ENCODE measurements around the gene SLAMF1. TPM values are rescaled to one million over a fixed set of nuclear protein-coding genes. Genes with fewer than 3 reads are reported as not detected.

The SLAMF1 gene
- total RNA-seq, 2 donors from 2014 or later: 1.8 to 2.3 TPM

- Histone ChIP-seq H3K27ac (peak overlapping the region in 1 of 2 donors; percentile 48), H3K27me3 (replicated peaks; ENCODE audit: insufficient read depth) (no peaks in the 10 kb centered on the region), H3K9me3 (no peaks in the 10 kb centered on the region), H3K4me3 (peak overlapping the region; percentile 58), H3K4me1 (ENCODE audit: control insufficient read depth in 1 of 2, low read depth in 2 of 2) (no peaks in the 10 kb centered on the region), H3K36me3 (no peaks in the 10 kb centered on the region)
- TF ChIP-seq CTCF (IDR thresholded peaks at IDR 0.05): no peak
- ATAC-seq (ENCODE audit: insufficient number of reproducible peaks, low FRiP score, low read depth): no peak
- no peak for DNase-seq (ENCODE audit: low spot score)
Observed at GRCh38 chr1:160578525-160579191, 68.2 kb downstream of the SLAMF1 start.

- Histone ChIP-seq H3K4me1 (ENCODE audit: control insufficient read depth in 1 of 2, low read depth in 2 of 2) (no peaks in the 10 kb centered on the region), H3K27me3 (replicated peaks; ENCODE audit: insufficient read depth) (no peaks in the 10 kb centered on the region), H3K4me3 (peak overlapping the region; percentile 58), H3K36me3 (no peaks in the 10 kb centered on the region), H3K27ac (no peak overlapping the region), H3K9me3 (no peaks in the 10 kb centered on the region)
- no peak for ATAC-seq (ENCODE audit: insufficient number of reproducible peaks, low FRiP score, low read depth)
- no peak for TF ChIP-seq CTCF (IDR thresholded peaks at IDR 0.05)
- DNase-seq (ENCODE audit: low spot score): no peak
Observed at GRCh38 chr1:160578175-160578524, 68.7 kb downstream of the SLAMF1 start.

GRCh38 chr1:160577671-160578070, 69.2 kb downstream of the SLAMF1 start:
- Histone ChIP-seq H3K4me1 (ENCODE audit: control insufficient read depth in 1 of 2, low read depth in 2 of 2) (no peaks in the 10 kb centered on the region), H3K9me3 (no peaks in the 10 kb centered on the region), H3K27ac (no peak overlapping the region), H3K27me3 (replicated peaks; ENCODE audit: insufficient read depth) (no peaks in the 10 kb centered on the region), H3K4me3 (peak overlapping the region; percentile 58), H3K36me3 (no peaks in the 10 kb centered on the region)
- DNase-seq (ENCODE audit: low spot score): no peak
- no peak for ATAC-seq (ENCODE audit: insufficient number of reproducible peaks, low FRiP score, low read depth)
- TF ChIP-seq CTCF (IDR thresholded peaks at IDR 0.05): no peak

GRCh38 chr1:160576884-160577283, 70.0 kb downstream of the SLAMF1 start:
- Histone ChIP-seq H3K27ac (no peak overlapping the region), H3K36me3 (no peaks in the 10 kb centered on the region), H3K9me3 (no peaks in the 10 kb centered on the region), H3K27me3 (replicated peaks; ENCODE audit: insufficient read depth) (no peaks in the 10 kb centered on the region), H3K4me3 (peak overlapping the region; percentile 58), H3K4me1 (ENCODE audit: control insufficient read depth in 1 of 2, low read depth in 2 of 2) (no peaks in the 10 kb centered on the region)
- no peak for DNase-seq (ENCODE audit: low spot score)
- TF ChIP-seq CTCF (IDR thresholded peaks at IDR 0.05): no peak
- no peak for ATAC-seq (ENCODE audit: insufficient number of reproducible peaks, low FRiP score, low read depth)

GRCh38 chr1:160576390-160576789, 70.5 kb downstream of the SLAMF1 start:
- Histone ChIP-seq H3K27ac (no peak overlapping the region), H3K36me3 (no peaks in the 10 kb centered on the region), H3K4me1 (ENCODE audit: control insufficient read depth in 1 of 2, low read depth in 2 of 2) (no peaks in the 10 kb centered on the region), H3K9me3 (no peaks in the 10 kb centered on the region), H3K4me3 (peak overlapping the region; percentile 15), H3K27me3 (replicated peaks; ENCODE audit: insufficient read depth) (no peaks in the 10 kb centered on the region)
- no peak for ATAC-seq (ENCODE audit: insufficient number of reproducible peaks, low FRiP score, low read depth)
- TF ChIP-seq CTCF (IDR thresholded peaks at IDR 0.05): no peak
- no peak for DNase-seq (ENCODE audit: low spot score)

Measured in thoracic aorta (tissue), 2 donors.